HepG2 (cell line): ENCODE data around the gene C9orf50. TPM values are rescaled to one million over a fixed set of nuclear protein-coding genes. Genes with fewer than 3 reads are reported as not detected.

Source experiments
- HNRNPLL ChIP-seq: fragments of 200-400 bp; formaldehyde crosslinking; IDR thresholded peaks from 2 replicates; pipeline ENCODE4 v1.6.1; 2017; ENCODE audit warnings: mild to moderate bottlenecking, low read depth, low read length; ENCODE audit not compliant: poor library complexity, severe bottlenecking
- KDM5B ChIP-seq: sonication (generic); formaldehyde crosslinking; IDR thresholded peaks from 2 replicates; pipeline ENCODE4 v1.4.0; 2020; ENCODE audit warnings: missing genetic modification reagents, mild to moderate bottlenecking, borderline replicate concordance
- LCORL ChIP-seq, 2 experiments: fragments of 450-650 bp in 1 of 2; sonication (generic) in 1 of 2; formaldehyde crosslinking in 1 of 2; IDR thresholded peaks; 2 replicates each; pipeline versions ENCODE4 v1.5.0 to v1.6.1; 2017 to 2020; ENCODE audit warnings: antibody characterized with exemption in 1 of 2, missing genetic modification reagents in 1 of 2
- MAZ ChIP-seq, 2 experiments: sonication (generic) in 1 of 2; formaldehyde crosslinking in 1 of 2; IDR thresholded peaks; 2 replicates each; pipeline versions ENCODE4 v1.5.0 to v1.6.1; 2012 to 2020; ENCODE audit warnings: low read depth in 2 of 2, mild to moderate bottlenecking in 2 of 2, borderline replicate concordance in 1 of 2, improper control_type of control experiment in 1 of 2, low read length in 1 of 2, missing genetic modification reagents in 1 of 2, moderate library complexity in 1 of 2
- PATZ1 ChIP-seq: sonication (generic); formaldehyde crosslinking; IDR thresholded peaks from 2 replicates; pipeline ENCODE4 v1.4.0; 2020; ENCODE audit warnings: missing genetic modification reagents
- RFXAP ChIP-seq: sonication (generic); formaldehyde crosslinking; IDR thresholded peaks from 2 replicates; pipeline ENCODE4 v1.4.0; 2020; ENCODE audit warnings: missing genetic modification reagents, borderline replicate concordance
- ZFP36L1 ChIP-seq: sonication (generic); formaldehyde crosslinking; IDR thresholded peaks from 2 replicates; pipeline ENCODE4 v1.8.0; 2022; ENCODE audit warnings: mild to moderate bottlenecking, missing genetic modification reagents, moderate library complexity
- ZFP91 ChIP-seq: sonication (generic); formaldehyde crosslinking; IDR thresholded peaks from 2 replicates; pipeline ENCODE4 v1.9.0; 2022; ENCODE audit warnings: missing genetic modification reagents, mild to moderate bottlenecking, borderline replicate concordance
- ZNF10 ChIP-seq: sonication (generic); formaldehyde crosslinking; IDR thresholded peaks from 2 replicates; pipeline ENCODE4 v1.4.0; 2020; ENCODE audit warnings: mild to moderate bottlenecking, low read depth, missing genetic modification reagents, borderline replicate concordance
- ZNF253 ChIP-seq: sonication (generic); formaldehyde crosslinking; IDR thresholded peaks from 2 replicates; pipeline ENCODE4 v1.8.0; 2022; ENCODE audit warnings: mild to moderate bottlenecking, missing genetic modification reagents, borderline replicate concordance
- ZNF34 ChIP-seq: sonication (generic); formaldehyde crosslinking; IDR thresholded peaks from 2 replicates; pipeline ENCODE4 v1.4.0; 2020; ENCODE audit warnings: mild to moderate bottlenecking, missing genetic modification reagents, borderline replicate concordance
- ZNF446 ChIP-seq: sonication (generic); formaldehyde crosslinking; IDR thresholded peaks from 2 replicates; pipeline ENCODE4 v1.5.0; 2020; ENCODE audit warnings: mild to moderate bottlenecking, missing genetic modification reagents
- ZNF776 ChIP-seq: sonication (generic); formaldehyde crosslinking; IDR thresholded peaks from 2 replicates; pipeline ENCODE4 v1.4.0; 2020; ENCODE audit warnings: mild to moderate bottlenecking, missing genetic modification reagents
- ZSCAN21 ChIP-seq: sonication (generic); formaldehyde crosslinking; IDR thresholded peaks from 2 replicates; pipeline ENCODE4 v1.8.0; 2022; ENCODE audit warnings: mild to moderate bottlenecking, missing genetic modification reagents, moderate library complexity, borderline replicate concordance
- polyA plus RNA-seq, 8 experiments: library from polyadenylated mRNA; depleted of rRNA in 3 of 8; stranded (reverse) in 7 of 8; unstranded in 1 of 8; fragments of >200 nt; fragmentation: Illumina TruSeq in 4 of 8; extraction: Trizol in 4 of 8; gene quantifications; 2 replicates each; pipeline versions ENCODE4 v1.2.1 to v1.2.3, GENCODE V29; 2011 to 2016; ENCODE audit warnings: low read depth in 4 of 8, missing spikeins in 1 of 8, mixed read lengths in 1 of 8; ENCODE audit not compliant: insufficient read depth in 1 of 8
- total RNA-seq, 5 experiments: library from RNA; depleted of rRNA; stranded (reverse); fragments of >200 nt; fragmentation: Illumina TruSeq; extraction: Trizol; gene quantifications; 2 replicates each; pipeline ENCODE4 v1.2.3, GENCODE V29; 2016; ENCODE audit warnings: low read depth in 1 of 5
- TF ChIP-seq, protein P1 (sequence below): sonication (generic); formaldehyde crosslinking; IDR thresholded peaks from 2 replicates; pipeline ENCODE4 v1.8.1; 2023; ENCODE audit warnings: mild to moderate bottlenecking, missing genetic modification reagents
- TF ChIP-seq, protein P2 (sequence below): IDR thresholded peaks from 2 replicates; pipeline ENCODE4 v1.6.1; 2012; ENCODE audit warnings: inconsistent platforms
- TF ChIP-seq, protein P3 (sequence below): sonication (generic); formaldehyde crosslinking; conservative IDR thresholded peaks from 2 replicates; pipeline ENCODE4 v1.8.0; 2022; ENCODE audit warnings: mild to moderate bottlenecking, moderate library complexity, missing genetic modification reagents

Gene C9orf50
- total and polyA plus RNA-seq, 2 of the 13 experiments (the other 11 are each of a cell fraction or from before 2014, with no cell fraction given) = not detected

DNA sequence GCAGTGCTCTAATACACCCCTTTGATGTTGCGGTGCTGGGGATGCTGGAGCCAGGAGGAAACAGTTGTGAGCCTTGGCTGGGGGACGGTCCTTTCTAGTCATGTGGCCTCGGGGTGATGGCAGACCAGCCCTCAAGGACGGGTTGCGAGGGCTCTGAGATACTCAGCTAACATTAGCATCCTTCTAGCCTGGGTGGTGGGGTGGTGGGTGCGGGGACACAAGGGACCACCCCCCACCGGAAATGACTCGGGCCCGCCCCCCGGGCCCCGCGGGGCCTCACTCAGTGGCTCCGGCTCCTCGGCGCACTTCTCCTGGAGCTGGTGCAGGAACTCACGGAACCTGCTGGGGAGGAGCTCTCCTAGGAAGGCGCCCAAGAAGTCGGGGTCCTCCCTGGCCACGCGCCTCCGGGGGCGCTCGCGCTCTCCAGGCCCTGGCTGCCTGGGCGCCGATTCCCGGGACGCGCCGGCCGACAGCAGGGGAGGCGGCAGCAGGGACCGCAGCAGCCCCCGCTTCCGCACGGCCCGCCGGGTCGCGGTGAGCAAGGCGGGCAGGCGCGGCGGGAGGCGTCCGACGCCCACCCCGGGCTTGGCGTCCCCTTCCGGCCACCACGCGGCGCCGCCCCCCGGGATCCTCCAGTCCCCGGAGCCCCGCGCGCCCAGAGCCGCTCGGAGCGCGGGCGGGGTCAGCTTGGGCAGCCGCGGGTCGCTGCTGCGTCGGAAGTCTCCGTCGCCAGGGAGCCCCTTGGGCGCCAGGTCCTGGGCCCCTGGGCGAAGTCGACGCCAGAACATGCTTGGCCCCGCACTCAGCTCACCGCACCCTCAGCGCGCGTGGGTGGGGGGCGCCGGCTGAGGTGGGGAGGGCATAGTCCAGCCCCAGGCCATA, 873 bp downstream of the C9orf50 start (continued):
- TF ChIP-seq, protein P1, sequence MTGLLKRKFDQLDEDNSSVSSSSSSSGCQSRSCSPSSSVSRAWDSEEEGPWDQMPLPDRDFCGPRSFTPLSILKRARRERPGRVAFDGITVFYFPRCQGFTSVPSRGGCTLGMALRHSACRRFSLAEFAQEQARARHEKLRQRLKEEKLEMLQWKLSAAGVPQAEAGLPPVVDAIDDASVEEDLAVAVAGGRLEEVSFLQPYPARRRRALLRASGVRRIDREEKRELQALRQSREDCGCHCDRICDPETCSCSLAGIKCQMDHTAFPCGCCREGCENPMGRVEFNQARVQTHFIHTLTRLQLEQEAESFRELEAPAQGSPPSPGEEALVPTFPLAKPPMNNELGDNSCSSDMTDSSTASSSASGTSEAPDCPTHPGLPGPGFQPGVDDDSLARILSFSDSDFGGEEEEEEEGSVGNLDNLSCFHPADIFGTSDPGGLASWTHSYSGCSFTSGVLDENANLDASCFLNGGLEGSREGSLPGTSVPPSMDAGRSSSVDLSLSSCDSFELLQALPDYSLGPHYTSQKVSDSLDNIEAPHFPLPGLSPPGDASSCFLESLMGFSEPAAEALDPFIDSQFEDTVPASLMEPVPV (CRISPR knock-in tag) = 0 out of 2 replicates have a peak, but pooled peaks have one; percentile 43
- TF ChIP-seq ZNF10 (no peak), KDM5B (CRISPR knock-in tag) (peak; percentile 50; the same call in 1 of the 2 replicates), ZFP91 (CRISPR knock-in tag) (peak; percentile 59), RFXAP (CRISPR knock-in tag) (0 out of 2 replicates have a peak, but pooled peaks have one; percentile 25), MAZ (IDR thresholded peaks at IDR 0.05; ENCODE audit: borderline replicate concordance, low read depth, low read length) (no peak), MAZ (CRISPR knock-in tag; IDR thresholded peaks at IDR 0.05; ENCODE audit: low read depth) (0 out of 2 replicates have a peak, but pooled peaks have one; percentile 36), ZNF446 (CRISPR knock-in tag) (0 out of 2 replicates have a peak, but pooled peaks have one; percentile 24), ZNF253 (CRISPR knock-in tag) (peak; percentile 75; the same call in 1 of the 2 replicates), ZFP36L1 (0 out of 2 replicates have a peak, but pooled peaks have one; percentile 34), ZNF776 (peak; percentile 37; the same call in 1 of the 2 replicates), ZNF34 (CRISPR knock-in tag) (0 out of 2 replicates have a peak, but pooled peaks have one; percentile 59), HNRNPLL (peak; percentile 50), LCORL (IDR thresholded peaks at IDR 0.05) (no peak), LCORL (CRISPR knock-in tag; IDR thresholded peaks at IDR 0.05) (0 out of 2 replicates have a peak, but pooled peaks have one; percentile 42), ZSCAN21 (CRISPR knock-in tag) (peak; percentile 72; the same call in 1 of the 2 replicates), PATZ1 (peak; percentile 85)
- TF ChIP-seq, protein P2, sequence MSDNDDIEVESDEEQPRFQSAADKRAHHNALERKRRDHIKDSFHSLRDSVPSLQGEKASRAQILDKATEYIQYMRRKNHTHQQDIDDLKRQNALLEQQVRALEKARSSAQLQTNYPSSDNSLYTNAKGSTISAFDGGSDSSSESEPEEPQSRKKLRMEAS = peak; percentile 66
- TF ChIP-seq, protein P3, sequence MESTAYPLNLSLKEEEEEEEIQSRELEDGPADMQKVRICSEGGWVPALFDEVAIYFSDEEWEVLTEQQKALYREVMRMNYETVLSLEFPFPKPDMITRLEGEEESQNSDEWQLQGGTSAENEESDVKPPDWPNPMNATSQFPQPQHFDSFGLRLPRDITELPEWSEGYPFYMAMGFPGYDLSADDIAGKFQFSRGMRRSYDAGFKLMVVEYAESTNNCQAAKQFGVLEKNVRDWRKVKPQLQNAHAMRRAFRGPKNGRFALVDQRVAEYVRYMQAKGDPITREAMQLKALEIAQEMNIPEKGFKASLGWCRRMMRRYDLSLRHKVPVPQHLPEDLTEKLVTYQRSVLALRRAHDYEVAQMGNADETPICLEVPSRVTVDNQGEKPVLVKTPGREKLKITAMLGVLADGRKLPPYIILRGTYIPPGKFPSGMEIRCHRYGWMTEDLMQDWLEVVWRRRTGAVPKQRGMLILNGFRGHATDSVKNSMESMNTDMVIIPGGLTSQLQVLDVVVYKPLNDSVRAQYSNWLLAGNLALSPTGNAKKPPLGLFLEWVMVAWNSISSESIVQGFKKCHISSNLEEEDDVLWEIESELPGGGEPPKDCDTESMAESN (CRISPR knock-in tag) = peak; percentile 48
